ENCODE results near the gene TBPL1. TPM values are rescaled to one million over a fixed set of nuclear protein-coding genes. Genes with fewer than 3 reads are reported as not detected.

TBPL1 gene
- total and polyA plus RNA-seq, 2 of the 13 experiments (the other 11 are each of a cell fraction or from before 2014, with no cell fraction given), result 25.3 to 39.3 TPM

DNA sequence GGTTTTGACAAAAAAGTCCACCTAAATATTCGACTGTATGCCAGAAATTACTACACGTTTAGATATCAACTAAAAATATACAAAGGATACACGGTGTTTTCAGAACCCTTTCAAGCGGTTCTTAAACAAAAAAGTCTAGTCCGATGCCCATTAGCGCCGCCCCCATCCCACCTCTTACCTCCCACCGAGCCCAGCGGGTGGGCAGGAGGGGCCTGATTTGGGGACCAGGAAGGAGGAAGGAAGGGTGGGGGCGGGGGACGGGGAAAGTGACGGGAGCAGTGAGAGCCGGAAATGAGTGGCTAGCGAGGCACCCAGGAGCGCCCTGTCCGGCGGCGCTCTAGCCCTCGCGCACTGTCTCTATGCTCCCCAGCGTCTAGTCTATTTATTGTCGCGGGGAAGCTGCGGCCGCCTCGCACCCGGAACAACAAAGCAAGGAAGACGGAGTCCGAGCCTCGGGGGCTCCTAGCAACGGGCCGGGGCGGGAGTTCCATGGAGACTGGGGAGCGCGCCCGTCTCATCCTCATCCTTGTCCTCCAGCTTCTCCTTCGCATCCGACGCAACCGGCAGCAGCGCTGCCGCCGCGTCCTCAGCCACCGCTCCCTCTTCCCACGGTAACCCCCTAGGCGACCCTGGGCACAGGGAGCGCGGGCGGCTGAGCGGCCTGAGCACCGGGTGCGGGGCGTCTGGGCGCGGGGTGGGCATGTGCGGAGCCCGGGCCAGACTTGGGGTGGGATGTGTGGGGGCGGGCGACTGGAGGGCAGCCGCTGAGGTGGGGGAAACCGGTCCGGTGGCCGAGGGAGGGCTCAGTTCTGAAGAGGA is at the start of gene TBPL1 (continued):
- TF ChIP-seq EP300 (IDR thresholded peaks at IDR 0.05; ENCODE audit: low read depth in 2 of 2, low read length in 2 of 2) (no peak), EP300 (CRISPR knock-in tag; IDR thresholded peaks at IDR 0.05; ENCODE audit: borderline replicate concordance) (peak; percentile 61; the same call in 1 of the 2 replicates), TP53 (CRISPR knock-in tag; conservative IDR thresholded peaks at IDR 0.05) (0 out of 2 replicates have a peak, but pooled peaks have one; percentile 31), RORA (CRISPR knock-in tag; IDR thresholded peaks at IDR 0.05) (no peak), ZNF720 (CRISPR knock-in tag; IDR thresholded peaks at IDR 0.05) (no peak), RARG (CRISPR knock-in tag; IDR thresholded peaks at IDR 0.05; ENCODE audit: low read depth) (no peak), FOXK2 (IDR thresholded peaks at IDR 0.05) (peak; percentile 45; the same call in 1 of the 2 replicates), POGK (CRISPR knock-in tag; conservative IDR thresholded peaks at IDR 0.05) (peak; percentile 82; the same call in 1 of the 2 replicates), ZNF740 (CRISPR knock-in tag; IDR thresholded peaks at IDR 0.05) (no peak), KAT2B (IDR thresholded peaks at IDR 0.05; ENCODE audit: borderline replicate concordance, low read depth, low read length) (no peak), CHD4 (IDR thresholded peaks at IDR 0.05; ENCODE audit: borderline replicate concordance, low read length) (no peak), ZNF44 (CRISPR knock-in tag; IDR thresholded peaks at IDR 0.05) (no peak), PRPF4 (IDR thresholded peaks at IDR 0.05; ENCODE audit: low read depth, low read length, poor library complexity, severe bottlenecking) (no peak), ZNF724P (CRISPR knock-in tag; IDR thresholded peaks at IDR 0.05; ENCODE audit: borderline replicate concordance) (peak; percentile 90; the same call in 1 of the 2 replicates), ZMAT3 (CRISPR knock-in tag; conservative IDR thresholded peaks at IDR 0.05) (peak; percentile 92), CBX1 (IDR thresholded peaks at IDR 0.05; ENCODE audit: low read depth) (no peak), ZNF280B (CRISPR knock-in tag; IDR thresholded peaks at IDR 0.05; ENCODE audit: borderline replicate concordance) (peak; percentile 70; the same call in 1 of the 2 replicates), FIP1L1 (IDR thresholded peaks at IDR 0.05; ENCODE audit: borderline replicate concordance, insufficient read depth, low read depth, low read length) (no peak), HOXD1 (CRISPR knock-in tag; IDR thresholded peaks at IDR 0.05) (peak; percentile 48; the same call in 1 of the 2 replicates), FOSL1 (CRISPR knock-in tag; IDR thresholded peaks at IDR 0.05; ENCODE audit: borderline replicate concordance) (no peak)
- TF ChIP-seq, protein P1, sequence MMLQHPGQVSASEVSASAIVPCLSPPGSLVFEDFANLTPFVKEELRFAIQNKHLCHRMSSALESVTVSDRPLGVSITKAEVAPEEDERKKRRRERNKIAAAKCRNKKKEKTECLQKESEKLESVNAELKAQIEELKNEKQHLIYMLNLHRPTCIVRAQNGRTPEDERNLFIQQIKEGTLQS (CRISPR knock-in tag; IDR thresholded peaks at IDR 0.05), result peak; percentile 56; the same call in 1 of the 2 replicates
